Left hindlimb (tissue), 1 donor: ENCODE results near the gene OBP2B.
A peak's percentile ranks its signal among the peaks of the same experiment; 100 is the strongest.
"Not testable (repeated sequence)": the region's sequence is repeated elsewhere in the genome, so short reads cannot be mapped to it uniquely, and the experiment has no call there.

Experiments used
- DNase-seq: peaks from one replicate; pipeline ENCODE4 v3.0.0-alpha.2; 2018

Gene OBP2B

GRCh38 chr9:133200631-133201030 is 8.4 kb downstream of the OBP2B start:
- DNase-seq, result no peak

GRCh38 chr9:133199648-133200321 is 9.3 kb downstream of the OBP2B start:
- no peak for DNase-seq

GRCh38 chr9:133195029-133195428 is 14.0 kb downstream of the OBP2B start:
- no peak for DNase-seq

- no peak for DNase-seq
These were observed 14.5 kb downstream of the OBP2B start for GRCh38 chr9:133194597-133194996.

- DNase-seq, result no peak
These were observed 17.1 kb downstream of the OBP2B start for GRCh38 chr9:133191989-133192388.

GRCh38 chr9:133189826-133190225 is 19.2 kb downstream of the OBP2B start:
- DNase-seq, result no peak

- no peak for DNase-seq
These were observed 20.2 kb downstream of the OBP2B start for GRCh38 chr9:133188843-133189180.

GRCh38 chr9:133188006-133188842 is 20.8 kb downstream of the OBP2B start:
- no peak for DNase-seq

GRCh38 chr9:133187561-133188005 is 21.5 kb downstream of the OBP2B start:
- DNase-seq, result no peak

- DNase-seq, result no peak
These were observed 22.3 kb downstream of the OBP2B start for GRCh38 chr9:133186736-133187135.

GRCh38 chr9:133184971-133185370 is 24.1 kb downstream of the OBP2B start:
- DNase-seq, result peak; percentile 54

GRCh38 chr9:133182151-133182550 is 26.9 kb downstream of the OBP2B start:
- DNase-seq, result no peak

- DNase-seq, result no peak
These were observed 27.5 kb downstream of the OBP2B start for GRCh38 chr9:133181561-133181960.

- DNase-seq, result no peak
These were observed 28.1 kb downstream of the OBP2B start for GRCh38 chr9:133180953-133181352.

GRCh38 chr9:133173056-133173455 is 36.0 kb downstream of the OBP2B start:
- no peak for DNase-seq

GRCh38 chr9:133171161-133171961 is 37.7 kb downstream of the OBP2B start:
- DNase-seq, result no peak

- no peak for DNase-seq
These were observed 38.3 kb downstream of the OBP2B start for GRCh38 chr9:133170716-133171115.

GRCh38 chr9:133169687-133170086 is 39.4 kb downstream of the OBP2B start:
- not testable (repeated sequence) for DNase-seq

GRCh38 chr9:133169102-133169501 is 39.9 kb downstream of the OBP2B start:
- DNase-seq, result no peak

GRCh38 chr9:133168432-133168831 is 40.6 kb downstream of the OBP2B start:
- no peak for DNase-seq

- no peak for DNase-seq
These were observed 41.3 kb downstream of the OBP2B start for GRCh38 chr9:133167769-133168168.

GRCh38 chr9:133167096-133167730 is 41.8 kb downstream of the OBP2B start:
- DNase-seq, result no peak

GRCh38 chr9:133166392-133166791 is 42.7 kb downstream of the OBP2B start:
- DNase-seq, result no peak
